AG10803 (cell line): ENCODE measurements around the gene TBL3.

Experiments
- DNase-seq: peaks from one replicate; pipeline ENCODE4 v3.0.0; 2010; ENCODE audit warnings: low read depth
- H3K4me3 ChIP-seq: 2 replicates; pipeline ENCODE4 v1.5.1; 2011; ENCODE audit warnings: mild to moderate bottlenecking, low read length, control low read depth
- TF ChIP-seq, protein P1 (sequence below): conservative IDR thresholded peaks from 2 replicates; pipeline ENCODE4 v1.5.1; 2011; ENCODE audit warnings: mild to moderate bottlenecking, low read length, control low read depth, inconsistent platforms

Gene TBL3

GRCh38 chr16:1976951-1977874 is 5.4 kb downstream of the TBL3 start:
- H3K4me3 ChIP-seq, result no peak overlapping the region
- DNase-seq, result no peak
- TF ChIP-seq, protein P1, sequence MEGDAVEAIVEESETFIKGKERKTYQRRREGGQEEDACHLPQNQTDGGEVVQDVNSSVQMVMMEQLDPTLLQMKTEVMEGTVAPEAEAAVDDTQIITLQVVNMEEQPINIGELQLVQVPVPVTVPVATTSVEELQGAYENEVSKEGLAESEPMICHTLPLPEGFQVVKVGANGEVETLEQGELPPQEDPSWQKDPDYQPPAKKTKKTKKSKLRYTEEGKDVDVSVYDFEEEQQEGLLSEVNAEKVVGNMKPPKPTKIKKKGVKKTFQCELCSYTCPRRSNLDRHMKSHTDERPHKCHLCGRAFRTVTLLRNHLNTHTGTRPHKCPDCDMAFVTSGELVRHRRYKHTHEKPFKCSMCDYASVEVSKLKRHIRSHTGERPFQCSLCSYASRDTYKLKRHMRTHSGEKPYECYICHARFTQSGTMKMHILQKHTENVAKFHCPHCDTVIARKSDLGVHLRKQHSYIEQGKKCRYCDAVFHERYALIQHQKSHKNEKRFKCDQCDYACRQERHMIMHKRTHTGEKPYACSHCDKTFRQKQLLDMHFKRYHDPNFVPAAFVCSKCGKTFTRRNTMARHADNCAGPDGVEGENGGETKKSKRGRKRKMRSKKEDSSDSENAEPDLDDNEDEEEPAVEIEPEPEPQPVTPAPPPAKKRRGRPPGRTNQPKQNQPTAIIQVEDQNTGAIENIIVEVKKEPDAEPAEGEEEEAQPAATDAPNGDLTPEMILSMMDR, result no peak

DNA sequence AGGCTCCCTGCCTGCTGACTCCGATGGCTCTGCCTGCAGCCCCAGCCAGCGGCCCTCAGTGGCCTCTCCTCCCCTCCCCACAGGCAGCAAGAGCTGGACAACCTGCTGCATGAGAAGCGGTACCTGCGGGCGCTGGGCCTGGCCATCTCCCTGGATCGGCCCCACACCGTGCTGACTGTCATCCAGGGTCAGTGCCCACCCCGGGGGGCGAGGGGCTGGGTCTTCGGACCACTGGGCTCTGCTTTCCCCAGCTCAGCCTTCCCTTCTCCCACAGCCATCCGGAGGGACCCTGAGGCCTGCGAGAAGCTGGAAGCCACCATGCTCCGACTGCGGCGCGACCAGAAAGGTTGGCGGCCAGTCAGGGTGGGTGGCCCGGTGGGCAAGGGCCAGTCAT is 6.0 kb downstream of the TBL3 start:
- TF ChIP-seq, protein P1, result no peak
- DNase-seq, result no peak
- no peak overlapping the region for H3K4me3 ChIP-seq

DNA sequence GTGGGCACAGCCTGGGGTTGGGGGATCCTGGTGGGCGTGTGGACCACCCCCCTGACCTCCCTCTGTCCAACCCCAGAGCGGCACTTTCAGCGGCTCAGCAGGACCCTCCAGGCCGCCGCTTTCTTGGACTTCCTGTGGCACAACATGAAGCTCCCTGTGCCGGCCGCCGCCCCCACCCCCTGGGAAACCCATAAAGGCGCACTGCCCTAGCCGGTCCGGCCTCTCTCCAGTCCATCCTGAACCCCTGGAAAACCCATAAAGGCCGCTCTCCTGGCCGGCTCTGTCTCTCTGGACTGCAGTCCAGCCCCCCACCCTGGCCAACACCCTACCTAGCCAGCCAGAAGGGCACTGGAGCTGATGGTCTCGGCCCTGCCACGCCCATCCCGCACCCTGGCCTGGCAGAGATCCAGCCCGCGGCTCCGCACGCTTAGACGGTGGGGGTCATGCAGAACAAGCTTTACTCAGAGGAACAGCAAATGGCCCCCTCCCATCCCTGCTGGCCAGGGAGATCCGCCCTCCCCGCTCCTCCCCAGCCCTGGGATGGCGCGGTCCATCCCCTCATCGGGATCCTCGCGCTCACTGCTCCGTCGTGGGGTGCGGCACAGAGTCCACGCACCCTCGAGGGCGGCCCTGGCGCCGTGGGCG is 6.7 kb downstream of the TBL3 start:
- TF ChIP-seq, protein P1, result no peak
- DNase-seq, result no peak
- H3K4me3 ChIP-seq, result no peak overlapping the region

DNA sequence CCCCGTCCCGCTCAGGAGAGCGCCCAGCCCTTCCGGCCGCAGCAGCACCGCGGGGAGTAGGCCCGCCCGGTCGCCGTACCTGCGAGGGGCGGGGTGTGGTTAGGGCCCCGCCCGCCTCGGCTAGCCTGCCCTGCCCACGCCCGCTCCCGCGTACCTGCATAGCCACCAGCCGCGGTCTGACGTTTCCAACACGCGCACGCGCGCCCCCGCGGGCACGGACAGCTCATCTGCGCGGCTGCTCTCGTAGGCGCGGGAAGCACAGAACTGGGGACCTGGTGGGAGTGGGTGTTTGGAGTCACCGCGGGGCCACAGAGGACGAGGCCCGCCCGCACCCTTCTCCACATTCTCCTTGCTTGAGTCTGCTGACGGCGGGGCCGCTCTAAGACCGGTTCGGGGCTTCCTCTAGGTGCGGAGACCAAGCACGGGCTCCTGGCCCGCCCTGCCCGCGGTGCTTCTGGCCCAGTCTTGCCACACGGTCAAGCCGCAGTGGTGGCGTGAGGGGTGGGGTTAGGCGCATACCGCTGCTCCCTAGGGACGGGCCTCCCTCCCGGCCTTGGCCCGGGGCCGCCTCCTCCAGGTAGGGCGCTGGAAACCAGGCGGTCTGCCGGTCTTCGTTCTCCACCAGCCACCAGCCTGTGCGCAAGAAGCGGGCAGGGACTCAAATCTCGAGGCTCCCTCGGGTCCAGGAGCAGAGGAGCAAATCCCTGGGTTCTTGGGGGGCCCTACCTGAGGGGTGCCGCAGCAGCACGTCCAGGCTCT is 7.6 kb downstream of the TBL3 start:
- no peak for DNase-seq
- no peak overlapping the region for H3K4me3 ChIP-seq

GRCh38 chr16:1980030-1980769 is 8.3 kb downstream of the TBL3 start:
- no peak for DNase-seq
- no peak overlapping the region for H3K4me3 ChIP-seq
- TF ChIP-seq, protein P1, result no peak

More for the DNA sequence above, 7.6 kb downstream of the TBL3 start:
- TF ChIP-seq, protein P1, result no peak

- no peak for DNase-seq
- H3K4me3 ChIP-seq, result no peak overlapping the region
- TF ChIP-seq, protein P1, result no peak
Observed at GRCh38 chr16:1980770-1981087, 8.9 kb downstream of the TBL3 start.
